Measurements from ENCODE around the gene BAHCC1.

The BAHCC1 gene

DNA sequence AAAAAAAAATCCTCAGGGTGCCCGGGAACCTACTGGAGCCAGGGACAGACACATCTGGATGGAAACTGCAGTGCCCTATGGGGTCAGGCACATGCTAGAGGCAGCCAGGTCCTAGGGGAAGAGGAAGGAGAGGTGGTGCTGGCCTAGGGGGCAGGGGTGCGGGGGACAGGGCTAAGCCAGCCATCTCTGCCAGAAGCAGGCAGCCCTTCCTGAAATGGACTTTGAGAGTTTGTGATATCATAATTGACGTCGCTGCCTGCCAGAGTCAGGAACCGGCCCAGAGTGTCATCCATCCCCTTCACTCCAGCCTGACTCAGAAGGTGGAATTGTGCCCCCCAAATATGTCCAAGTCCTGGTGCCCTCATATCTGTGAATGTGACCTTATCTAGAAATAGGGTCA lies 25.0 kb upstream of the BAHCC1 start:
- TF ChIP-seq YY1 (IDR thresholded peaks at IDR 0.05; ENCODE audit: insufficient read depth, insufficient read length) = no peak
- no peak for TF ChIP-seq SUZ12 (IDR thresholded peaks at IDR 0.05; ENCODE audit: extremely low read depth, insufficient read depth, insufficient read length)
- TF ChIP-seq ZNF274 (IDR thresholded peaks at IDR 0.05; ENCODE audit: low read depth, low read length) = no peak
- DNase-seq (ENCODE audit: low read depth, low spot score) = no peak
- Histone ChIP-seq H3K9ac (ENCODE audit: insufficient read length, low read depth) (no peak overlapping the region), H3K4me1 (ENCODE audit: insufficient read depth, insufficient read length) (peaks cover 14% of the 10 kb centered on the region), H3K9me3 (ENCODE audit: insufficient read depth, low read length) (no peaks in the 10 kb centered on the region), H3K36me3 (ENCODE audit: insufficient read depth, insufficient read length, low read length) (no peaks in the 10 kb centered on the region), H3K27me3 (ENCODE audit: insufficient read depth, insufficient read length) (no peaks in the 10 kb centered on the region), H3K4me3 (ENCODE audit: insufficient read length, low read depth) (no peak overlapping the region)

DNA sequence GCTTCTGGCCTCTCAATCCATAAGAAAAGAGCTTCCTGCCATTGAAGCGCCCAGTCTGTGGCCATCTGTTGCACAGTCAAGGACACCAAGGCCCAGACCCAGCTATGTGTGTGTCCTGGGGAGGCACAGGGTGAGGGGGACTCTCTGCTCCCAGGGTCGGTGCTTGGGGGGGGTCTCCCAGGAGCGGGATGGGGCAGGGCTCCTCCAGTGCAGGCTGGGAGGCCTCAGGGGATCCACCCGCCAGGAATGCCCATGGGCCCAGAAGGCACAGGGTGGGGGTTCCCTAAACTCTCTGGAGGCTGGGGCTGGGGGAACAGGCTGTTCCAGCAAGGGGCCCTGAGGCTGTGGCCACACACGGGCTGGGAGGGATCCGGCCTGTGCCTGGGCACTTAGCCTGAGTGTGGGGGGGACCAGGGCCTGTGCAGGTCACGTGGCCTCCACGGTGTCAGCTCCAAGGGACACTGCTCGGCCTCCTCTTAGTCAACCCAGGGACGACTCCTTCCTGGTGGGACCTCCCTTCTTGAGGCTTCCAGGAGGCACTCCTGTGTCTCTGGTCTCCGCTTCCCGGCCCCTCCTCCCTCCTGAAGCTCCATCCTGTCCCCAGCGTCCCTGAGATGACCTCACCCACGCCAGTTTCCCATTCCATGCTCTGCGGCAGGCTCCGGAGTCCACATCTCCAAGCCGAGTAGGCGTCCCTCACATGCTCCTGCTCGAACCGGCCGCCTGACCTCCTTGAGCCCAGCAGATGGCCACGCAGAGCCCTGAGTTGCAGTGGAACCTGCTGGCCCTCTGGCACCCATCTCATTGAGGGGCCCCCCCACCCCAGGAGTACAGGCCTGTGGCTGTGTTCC lies 23.1 kb upstream of the BAHCC1 start:
- Histone ChIP-seq H3K27me3 (ENCODE audit: insufficient read depth, insufficient read length) (no peaks in the 10 kb centered on the region), H3K9me3 (ENCODE audit: insufficient read depth, low read length) (no peaks in the 10 kb centered on the region), H3K9ac (ENCODE audit: insufficient read length, low read depth) (no peak overlapping the region), H3K4me1 (ENCODE audit: insufficient read depth, insufficient read length) (peaks cover 10% of the 10 kb centered on the region), H3K36me3 (ENCODE audit: insufficient read depth, insufficient read length, low read length) (no peaks in the 10 kb centered on the region), H3K4me3 (ENCODE audit: insufficient read length, low read depth) (no peak overlapping the region)
- no peak for DNase-seq (ENCODE audit: low read depth, low spot score)
- TF ChIP-seq YY1 (IDR thresholded peaks at IDR 0.05; ENCODE audit: insufficient read depth, insufficient read length) = no peak
- no peak for TF ChIP-seq SUZ12 (IDR thresholded peaks at IDR 0.05; ENCODE audit: extremely low read depth, insufficient read depth, insufficient read length)
- TF ChIP-seq ZNF274 (IDR thresholded peaks at IDR 0.05; ENCODE audit: low read depth, low read length) = no peak

DNA sequence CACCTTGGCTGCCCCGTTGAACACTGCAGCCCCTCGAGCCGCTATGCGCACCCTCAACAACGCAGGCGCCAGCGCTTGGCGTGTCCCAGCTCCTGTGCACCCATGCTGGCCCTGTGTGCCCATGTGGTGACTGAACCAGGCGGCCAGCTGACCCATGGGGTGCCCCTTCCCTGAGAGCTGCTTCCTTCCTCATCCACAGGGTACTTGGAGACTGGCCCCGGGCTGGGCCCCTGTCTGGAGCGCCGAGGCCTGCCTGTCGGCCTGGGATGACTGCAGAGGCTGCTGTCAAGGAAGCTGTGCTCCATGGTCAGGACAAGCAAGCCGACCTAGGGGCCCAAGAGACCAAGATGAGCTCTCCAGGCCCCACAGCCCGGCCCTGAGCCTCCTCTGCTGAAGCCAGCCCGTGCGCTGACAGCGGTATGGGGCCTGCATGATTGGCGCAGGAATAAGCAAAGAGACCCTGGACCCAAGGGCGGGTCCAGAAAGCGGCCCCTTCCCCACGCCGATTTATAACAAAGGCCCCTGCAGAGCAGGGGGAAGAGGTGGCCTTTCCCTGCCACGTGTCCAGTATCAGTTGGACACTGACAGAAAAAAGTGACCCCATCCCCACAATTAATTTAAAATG lies 21.6 kb upstream of the BAHCC1 start:
- no peaks in the 10 kb centered on the region for H3K27me3 ChIP-seq (ENCODE audit: insufficient read depth, insufficient read length)
- no peak overlapping the region for H3K4me3 ChIP-seq (ENCODE audit: insufficient read length, low read depth)
- TF ChIP-seq YY1 (IDR thresholded peaks at IDR 0.05; ENCODE audit: insufficient read depth, insufficient read length) (no peak), SUZ12 (IDR thresholded peaks at IDR 0.05; ENCODE audit: extremely low read depth, insufficient read depth, insufficient read length) (no peak), ZNF274 (IDR thresholded peaks at IDR 0.05; ENCODE audit: low read depth, low read length) (no peak)
- H3K9me3 ChIP-seq (ENCODE audit: insufficient read depth, low read length) = no peaks in the 10 kb centered on the region
- H3K9ac ChIP-seq (ENCODE audit: insufficient read length, low read depth) = no peak overlapping the region
- H3K36me3 ChIP-seq (ENCODE audit: insufficient read depth, insufficient read length, low read length) = no peaks in the 10 kb centered on the region
- H3K4me1 ChIP-seq (ENCODE audit: insufficient read depth, insufficient read length) = peaks cover 8% of the 10 kb centered on the region
- DNase-seq (ENCODE audit: low read depth, low spot score) = no peak

GRCh38 chr17:81374890-81375289 lies 20.4 kb upstream of the BAHCC1 start:
- Histone ChIP-seq H3K4me3 (ENCODE audit: insufficient read length, low read depth) (no peak overlapping the region), H3K9ac (ENCODE audit: insufficient read length, low read depth) (no peak overlapping the region), H3K9me3 (ENCODE audit: insufficient read depth, low read length) (no peaks in the 10 kb centered on the region), H3K27me3 (ENCODE audit: insufficient read depth, insufficient read length) (no peaks in the 10 kb centered on the region), H3K36me3 (ENCODE audit: insufficient read depth, insufficient read length, low read length) (no peaks in the 10 kb centered on the region), H3K4me1 (ENCODE audit: insufficient read depth, insufficient read length) (peaks cover 15% of the 10 kb centered on the region)
- TF ChIP-seq SUZ12 (IDR thresholded peaks at IDR 0.05; ENCODE audit: extremely low read depth, insufficient read depth, insufficient read length) (no peak), ZNF274 (IDR thresholded peaks at IDR 0.05; ENCODE audit: low read depth, low read length) (no peak), YY1 (IDR thresholded peaks at IDR 0.05; ENCODE audit: insufficient read depth, insufficient read length) (no peak)
- DNase-seq (ENCODE audit: low read depth, low spot score) = no peak

DNA sequence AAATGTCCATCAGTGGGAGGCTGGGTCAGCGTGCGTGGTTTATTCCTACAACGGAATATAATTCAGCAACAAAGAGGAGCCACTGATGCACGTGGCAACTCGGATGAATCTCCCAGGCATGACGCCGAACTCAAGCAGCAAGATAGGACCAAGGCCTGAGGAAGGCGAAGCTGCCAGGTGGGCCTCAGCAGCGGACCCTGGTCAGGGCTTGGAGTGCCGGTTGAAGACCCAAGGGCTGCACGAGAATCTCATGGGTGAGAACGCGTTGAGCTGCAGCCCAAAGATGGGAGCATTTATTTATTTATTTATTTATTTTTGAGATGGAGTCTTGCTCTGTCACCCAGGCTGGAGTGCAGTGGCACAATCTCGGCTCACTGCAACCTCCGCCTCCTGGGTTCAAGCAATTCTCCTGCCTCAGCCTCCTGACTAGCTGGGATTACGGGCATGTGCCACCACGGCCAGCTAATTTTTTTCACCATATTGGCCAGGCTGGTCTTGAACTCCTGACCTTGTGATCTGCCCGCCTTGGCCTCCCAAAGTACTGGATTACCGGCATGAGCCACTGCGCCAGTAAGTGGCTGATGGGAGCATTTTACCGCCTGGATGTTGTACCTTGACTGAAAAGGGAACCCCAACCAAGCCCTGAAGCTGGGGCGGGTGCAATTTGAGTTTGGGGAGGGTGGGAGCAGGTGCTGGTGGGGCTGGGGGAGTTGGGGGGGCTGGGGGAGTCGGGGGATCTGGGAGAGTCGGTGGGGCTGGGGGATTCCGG lies 18.1 kb upstream of the BAHCC1 start:
- Histone ChIP-seq H3K9ac (ENCODE audit: insufficient read length, low read depth) (no peak overlapping the region), H3K9me3 (ENCODE audit: insufficient read depth, low read length) (no peaks in the 10 kb centered on the region), H3K4me3 (ENCODE audit: insufficient read length, low read depth) (no peak overlapping the region), H3K36me3 (ENCODE audit: insufficient read depth, insufficient read length, low read length) (no peaks in the 10 kb centered on the region), H3K27me3 (ENCODE audit: insufficient read depth, insufficient read length) (peaks cover 9% of the 10 kb centered on the region), H3K4me1 (ENCODE audit: insufficient read depth, insufficient read length) (peaks cover 13% of the 10 kb centered on the region)
- no peak for DNase-seq (ENCODE audit: low read depth, low spot score)
- TF ChIP-seq SUZ12 (IDR thresholded peaks at IDR 0.05; ENCODE audit: extremely low read depth, insufficient read depth, insufficient read length) = no peak
- TF ChIP-seq YY1 (IDR thresholded peaks at IDR 0.05; ENCODE audit: insufficient read depth, insufficient read length) = no peak
- TF ChIP-seq ZNF274 (IDR thresholded peaks at IDR 0.05; ENCODE audit: low read depth, low read length) = no peak

- Histone ChIP-seq H3K27me3 (ENCODE audit: insufficient read depth, insufficient read length) (peaks cover 20% of the 10 kb centered on the region), H3K4me3 (ENCODE audit: insufficient read length, low read depth) (no peak overlapping the region), H3K4me1 (ENCODE audit: insufficient read depth, insufficient read length) (peaks cover 8% of the 10 kb centered on the region), H3K36me3 (ENCODE audit: insufficient read depth, insufficient read length, low read length) (no peaks in the 10 kb centered on the region), H3K9me3 (ENCODE audit: insufficient read depth, low read length) (no peaks in the 10 kb centered on the region), H3K9ac (ENCODE audit: insufficient read length, low read depth) (no peak overlapping the region)
- TF ChIP-seq YY1 (IDR thresholded peaks at IDR 0.05; ENCODE audit: insufficient read depth, insufficient read length) (no peak), ZNF274 (IDR thresholded peaks at IDR 0.05; ENCODE audit: low read depth, low read length) (no peak), SUZ12 (IDR thresholded peaks at IDR 0.05; ENCODE audit: extremely low read depth, insufficient read depth, insufficient read length) (no peak)
- DNase-seq (ENCODE audit: low read depth, low spot score) = no peak
These were observed 16.2 kb upstream of the BAHCC1 start for GRCh38 chr17:81378941-81379511.

Data from NT2/D1 (cell line).